HG02571 (cell line): ENCODE data around the gene TSPOAP1.

Experiments
- ATAC-seq: cut with Tn5 transposase; IDR thresholded peaks from one replicate; pipeline ENCODE4 v1.9.1; 2021; ENCODE audit warnings: mild to moderate bottlenecking, moderate library complexity; ENCODE audit not compliant: unreplicated experiment

Gene TSPOAP1

DNA sequence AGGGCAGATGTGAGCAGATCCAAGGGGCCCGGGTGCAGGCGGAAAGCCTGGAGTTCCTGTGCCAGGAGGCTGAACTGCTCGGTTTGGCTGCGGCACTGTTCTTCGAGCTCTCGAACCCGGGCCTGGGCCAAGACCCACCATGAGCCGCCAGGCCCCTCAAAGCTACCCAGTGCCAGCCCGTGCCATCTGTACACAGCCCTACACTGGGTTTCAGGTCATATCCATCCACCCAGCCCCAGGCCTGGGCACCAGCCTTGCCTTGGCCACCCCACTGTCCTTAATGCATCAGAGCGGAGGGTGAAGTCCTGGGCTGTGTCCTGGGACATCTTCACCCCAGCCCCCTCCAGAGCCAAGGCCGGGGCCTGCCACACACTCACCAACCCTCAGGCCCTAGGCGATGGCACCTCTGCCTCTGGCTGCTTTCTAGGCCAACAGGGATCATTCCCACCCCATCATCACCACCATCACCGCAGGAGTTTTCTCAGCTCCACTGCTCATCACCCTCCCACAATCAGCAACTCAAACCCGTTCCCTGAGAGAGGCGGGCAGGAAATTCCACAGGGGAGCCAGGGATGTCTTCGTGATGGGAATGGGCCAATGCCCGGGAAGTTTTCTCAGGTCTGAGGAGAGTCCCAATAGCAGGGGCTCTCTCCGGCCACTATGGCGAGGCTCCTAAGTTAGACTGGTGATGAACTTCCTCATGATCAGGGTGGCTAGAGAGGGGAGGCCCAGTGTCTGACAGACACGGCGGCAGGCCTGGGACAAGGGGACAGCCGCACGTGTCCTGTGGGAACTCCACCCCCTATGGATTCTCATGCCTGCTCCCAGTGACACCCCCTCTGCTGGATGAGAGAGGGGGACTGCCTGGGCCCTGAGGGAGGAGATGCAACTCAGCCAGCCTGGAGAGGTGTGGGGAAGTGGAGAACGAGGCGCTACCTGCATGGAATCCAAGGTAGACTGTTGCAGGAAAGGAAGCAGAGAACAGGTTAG is 9.1 kb downstream of the TSPOAP1 start:
- no peak for ATAC-seq

DNA sequence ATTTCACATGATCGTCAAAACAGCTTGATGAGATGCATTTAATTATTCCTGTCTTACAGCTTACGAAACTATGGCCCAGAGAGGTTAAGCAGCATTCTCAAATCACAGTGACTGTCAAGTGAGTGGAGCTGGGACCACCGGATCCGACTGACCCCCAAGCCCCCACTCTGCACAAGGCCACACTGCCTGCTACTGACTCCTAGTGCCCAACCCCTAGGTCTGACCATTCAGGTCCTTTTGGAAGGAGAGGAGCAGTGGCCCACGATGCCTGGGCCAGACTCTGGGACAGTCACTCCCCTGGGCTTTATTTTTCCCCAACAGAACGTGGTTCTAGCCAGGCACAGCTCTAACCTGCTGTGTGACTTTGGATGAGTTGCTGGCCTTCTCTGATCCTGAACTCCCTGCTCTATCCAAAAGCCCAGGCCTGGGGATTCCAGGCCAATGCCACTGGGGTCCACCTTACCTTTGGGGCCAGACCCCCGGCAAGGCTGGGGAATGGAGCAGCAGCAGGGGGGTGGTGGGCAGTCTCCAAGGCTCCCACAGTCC is 9.9 kb downstream of the TSPOAP1 start:
- ATAC-seq, result no peak

DNA sequence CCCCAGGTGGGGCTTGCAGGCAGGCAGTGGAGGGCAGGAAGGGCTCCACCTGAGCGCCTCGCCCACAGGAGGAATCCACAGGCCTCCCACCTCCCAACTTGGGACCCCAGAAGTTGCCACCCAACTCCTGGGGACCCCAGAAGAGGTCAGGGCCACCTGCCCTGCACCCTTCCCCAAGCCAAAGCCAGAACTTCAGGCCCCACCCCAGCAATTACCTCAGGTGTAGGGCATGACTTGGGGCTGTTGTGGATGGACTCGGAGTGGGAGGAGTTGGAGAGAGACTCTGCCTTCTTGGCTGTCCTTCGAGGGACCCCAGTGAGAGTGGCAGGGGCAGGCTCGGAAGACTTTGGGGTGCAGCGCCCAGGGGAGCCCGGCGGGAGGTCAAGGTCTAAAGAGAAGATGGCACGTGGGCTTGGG is 10.5 kb downstream of the TSPOAP1 start:
- no peak for ATAC-seq

DNA sequence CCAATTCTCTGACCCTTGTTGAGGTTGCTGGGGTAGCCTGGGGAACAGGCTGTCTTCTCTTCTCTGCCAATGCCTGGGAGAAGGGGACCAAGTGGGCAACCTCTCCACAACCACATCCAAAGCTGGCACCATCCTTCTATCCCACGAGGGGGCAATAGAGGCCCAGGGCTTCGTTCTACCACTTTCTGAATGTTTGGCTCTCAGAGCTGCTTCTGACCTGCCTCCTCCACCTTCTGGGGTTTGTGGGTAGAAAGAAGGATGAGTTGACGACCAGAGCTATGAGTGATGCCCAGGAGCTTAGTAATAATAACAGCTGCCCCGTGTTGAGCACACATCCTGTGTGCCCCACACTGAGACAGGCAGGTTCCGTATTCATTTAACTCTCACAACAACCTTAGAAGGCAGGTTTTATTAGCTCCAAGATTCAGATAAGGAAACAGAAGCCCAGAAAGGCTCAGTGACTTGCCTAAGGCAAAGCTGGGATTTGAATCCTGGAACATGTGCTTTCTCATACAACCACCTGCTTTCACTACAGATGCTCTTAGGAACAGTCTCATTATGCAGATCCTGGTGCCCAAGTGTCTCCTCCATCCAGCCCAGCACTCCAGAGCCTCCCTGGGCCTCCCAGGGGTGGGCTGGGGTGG is 11.1 kb downstream of the TSPOAP1 start:
- ATAC-seq, result no peak

DNA sequence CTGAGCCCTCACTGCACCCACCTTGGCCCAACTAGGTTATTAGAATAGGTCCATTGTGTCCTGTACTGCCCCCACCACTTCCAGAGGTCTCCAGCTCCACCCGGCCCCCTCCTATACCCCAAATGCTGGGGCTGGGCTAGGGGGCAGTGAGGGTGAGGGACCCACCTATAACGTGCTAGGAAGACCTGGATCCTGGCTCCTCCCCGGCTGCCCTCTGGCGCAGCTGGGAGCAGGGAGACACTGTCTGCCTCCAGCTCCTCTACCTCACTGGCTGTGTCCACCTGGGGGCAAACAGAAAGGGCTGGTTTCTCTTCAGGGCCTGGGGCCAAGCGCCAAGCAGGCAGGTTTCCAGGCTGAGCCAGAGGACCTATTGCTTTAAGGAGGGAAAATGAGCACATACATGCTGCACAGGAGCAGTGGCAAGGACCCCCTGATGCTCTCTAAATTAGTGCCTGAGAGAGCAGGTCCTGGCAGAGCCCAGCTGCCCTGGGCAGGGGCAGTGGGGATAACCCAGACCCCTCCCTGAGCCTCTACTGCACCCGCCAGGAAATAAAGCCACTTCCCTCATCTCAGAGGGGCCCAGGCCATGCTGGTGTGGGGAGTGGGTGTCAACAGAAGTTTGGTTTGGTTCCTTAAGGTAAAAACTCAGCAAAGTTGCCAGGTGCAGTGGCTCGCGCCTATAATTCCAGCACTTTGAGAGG is 12.2 kb downstream of the TSPOAP1 start:
- no peak for ATAC-seq

DNA sequence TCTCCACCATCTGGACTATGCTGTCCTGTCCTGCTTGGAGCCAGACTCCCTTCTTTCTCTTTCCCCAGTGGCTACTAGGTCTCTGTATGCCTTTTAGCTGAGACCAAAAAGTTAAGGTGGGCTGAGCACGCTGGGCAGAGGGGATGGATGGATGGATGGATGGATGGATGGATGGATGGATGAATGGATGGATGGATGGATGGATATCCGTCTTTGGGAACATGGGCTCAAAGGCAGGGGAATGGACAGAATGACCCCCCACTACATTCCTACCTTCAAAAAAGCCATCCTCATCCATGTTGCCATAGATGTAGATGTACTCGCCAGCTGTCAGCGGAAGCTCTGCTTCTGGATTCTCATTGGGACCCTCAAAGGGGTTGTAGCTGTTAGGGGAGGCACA is 12.8 kb downstream of the TSPOAP1 start:
- ATAC-seq, result no peak

DNA sequence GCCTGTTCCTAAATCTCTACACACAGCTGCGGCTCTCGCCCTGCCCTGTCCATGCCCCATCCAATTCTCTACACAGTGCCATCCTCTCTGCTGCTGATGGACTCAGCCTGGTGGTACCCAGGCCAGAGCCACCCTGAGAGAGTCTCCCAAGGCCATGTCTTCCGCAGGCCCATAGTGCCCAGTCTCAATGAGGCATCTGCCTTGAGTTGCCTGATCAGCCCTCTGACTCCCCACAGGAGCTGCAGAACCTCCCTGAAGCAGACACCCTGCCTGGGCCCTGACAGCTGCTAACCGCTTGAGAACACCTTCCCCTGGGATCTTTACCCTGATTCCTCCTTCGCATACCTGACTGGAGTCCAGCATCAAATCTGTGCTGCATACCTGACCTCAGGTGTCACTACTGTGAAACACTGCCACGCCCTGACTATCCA is 13.3 kb downstream of the TSPOAP1 start:
- no peak for ATAC-seq

DNA sequence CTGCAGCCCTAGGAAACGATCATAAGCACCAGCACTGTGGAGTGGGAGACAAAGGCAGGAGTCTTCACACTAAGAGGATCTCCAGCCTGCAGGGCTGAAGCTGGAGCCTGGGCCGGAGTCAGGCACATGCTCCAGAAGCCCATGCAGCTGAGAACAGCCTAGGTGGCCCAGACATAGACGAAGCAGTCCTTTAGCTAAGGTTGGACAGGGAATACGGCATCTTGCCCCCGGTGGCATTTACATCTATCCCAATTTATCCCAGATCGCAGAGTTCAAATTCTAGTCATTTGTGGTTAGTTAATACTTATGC is 13.9 kb downstream of the TSPOAP1 start:
- ATAC-seq, result no peak

DNA sequence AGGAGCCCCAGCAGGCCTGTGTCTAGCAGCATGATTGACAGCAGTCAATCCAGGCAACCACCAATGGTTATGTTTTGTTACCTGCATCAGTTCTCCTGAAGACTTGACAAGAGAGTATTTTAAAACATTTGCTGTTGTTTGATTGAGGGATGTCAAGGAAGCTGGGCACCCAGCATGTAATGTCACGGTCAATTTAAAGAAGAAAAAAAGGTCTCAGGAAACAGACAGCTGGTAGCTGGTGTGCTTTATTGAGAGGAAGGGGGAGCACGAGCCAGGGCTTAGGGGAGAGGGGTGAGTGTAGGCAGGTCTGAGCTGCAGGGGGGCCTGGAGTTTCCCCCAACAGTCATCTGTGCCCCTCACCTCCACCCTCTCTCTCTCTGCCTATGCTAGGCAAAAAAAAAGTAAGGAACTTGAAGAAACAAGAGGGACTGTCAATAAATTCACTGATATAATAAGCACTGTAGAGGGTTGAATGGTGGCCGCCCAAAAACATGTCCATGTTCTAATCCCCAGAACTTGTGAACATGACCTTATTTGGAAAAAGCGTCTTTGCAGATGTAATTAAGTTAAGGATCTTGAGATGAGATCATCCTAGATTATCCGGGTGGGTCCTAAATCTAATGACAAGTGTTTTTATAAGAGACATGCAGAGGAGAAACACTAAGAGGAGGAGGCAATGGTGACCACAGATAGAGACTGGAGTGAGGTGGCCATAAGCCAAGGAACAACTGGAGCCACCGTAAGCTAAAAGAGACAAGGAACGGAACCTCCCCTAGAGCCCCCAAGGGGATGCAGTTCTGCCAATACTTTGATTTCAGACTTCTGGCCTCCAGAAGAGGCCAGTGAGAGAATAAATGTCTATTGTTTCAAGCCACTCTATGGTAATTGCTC is 14.5 kb downstream of the TSPOAP1 start:
- no peak for ATAC-seq

DNA sequence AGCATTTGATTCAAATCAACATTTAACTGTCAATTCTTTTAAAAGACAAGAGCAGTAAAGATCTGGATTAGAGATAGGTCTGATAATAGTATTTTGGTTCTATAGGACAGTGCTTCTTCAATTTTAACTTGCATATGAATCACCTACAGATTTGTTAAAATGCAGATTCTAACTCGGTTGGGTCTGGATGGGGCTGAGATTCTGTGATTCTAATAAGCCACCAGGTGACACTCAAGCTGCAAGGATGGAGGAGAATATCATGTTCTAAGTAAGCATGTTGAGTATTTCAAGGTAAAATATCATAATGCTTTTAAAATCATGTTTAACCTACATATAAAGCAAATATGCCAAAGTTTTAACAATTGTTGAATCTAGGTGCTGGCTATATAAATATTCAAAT is 15.8 kb downstream of the TSPOAP1 start:
- ATAC-seq, result no peak

DNA sequence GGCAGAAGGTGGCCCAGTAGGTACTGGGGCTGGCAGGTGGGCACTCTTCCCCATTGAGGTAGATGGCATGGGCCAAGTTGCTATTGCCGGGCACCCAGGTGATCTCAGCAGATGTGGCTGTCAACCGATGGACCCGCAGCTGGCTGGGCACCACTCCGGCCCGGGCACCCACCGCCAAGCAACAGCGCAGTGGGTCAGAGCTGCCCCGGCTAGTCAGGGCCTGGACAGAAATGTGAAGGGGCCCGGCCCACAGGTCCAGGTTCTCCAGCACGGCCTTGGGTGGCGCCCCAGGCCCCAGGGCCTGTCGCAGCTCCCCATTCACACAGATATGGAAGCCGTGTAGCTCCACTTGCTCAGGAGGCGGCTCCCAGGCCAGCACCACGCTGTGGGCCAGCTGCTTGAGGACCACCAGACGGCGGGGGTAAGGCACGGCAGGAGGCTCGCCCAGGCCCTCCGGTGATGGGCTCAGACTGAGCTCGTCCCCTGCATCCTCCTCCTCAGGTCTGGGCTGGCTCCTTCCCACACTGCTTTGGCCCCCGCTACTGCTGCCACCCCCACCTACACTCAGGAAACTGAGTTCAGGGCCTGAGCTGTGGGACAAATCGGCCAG is 16.5 kb downstream of the TSPOAP1 start:
- ATAC-seq, result no peak

DNA sequence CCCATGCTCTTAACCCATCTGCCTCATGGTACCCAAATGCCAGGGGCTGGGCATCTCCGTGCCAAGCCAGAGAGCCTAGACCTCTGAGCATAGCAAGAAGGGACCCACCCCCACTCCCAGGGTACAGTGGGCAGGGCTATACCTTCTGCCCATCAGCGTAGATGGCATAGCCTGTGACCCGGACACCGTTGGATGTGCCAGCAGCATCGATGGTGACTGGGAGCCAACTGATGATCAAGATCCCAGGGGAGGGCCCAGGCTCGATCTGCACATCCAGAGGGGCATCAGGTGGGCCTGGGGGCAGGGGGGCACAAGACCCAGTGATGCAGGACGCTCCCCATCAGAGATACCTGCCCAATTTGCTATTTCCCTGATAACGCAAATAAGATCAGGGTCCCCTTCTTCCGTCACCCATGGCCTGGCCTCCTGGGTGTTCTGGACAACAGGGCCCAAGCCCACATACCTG is 17.1 kb downstream of the TSPOAP1 start:
- no peak for ATAC-seq

DNA sequence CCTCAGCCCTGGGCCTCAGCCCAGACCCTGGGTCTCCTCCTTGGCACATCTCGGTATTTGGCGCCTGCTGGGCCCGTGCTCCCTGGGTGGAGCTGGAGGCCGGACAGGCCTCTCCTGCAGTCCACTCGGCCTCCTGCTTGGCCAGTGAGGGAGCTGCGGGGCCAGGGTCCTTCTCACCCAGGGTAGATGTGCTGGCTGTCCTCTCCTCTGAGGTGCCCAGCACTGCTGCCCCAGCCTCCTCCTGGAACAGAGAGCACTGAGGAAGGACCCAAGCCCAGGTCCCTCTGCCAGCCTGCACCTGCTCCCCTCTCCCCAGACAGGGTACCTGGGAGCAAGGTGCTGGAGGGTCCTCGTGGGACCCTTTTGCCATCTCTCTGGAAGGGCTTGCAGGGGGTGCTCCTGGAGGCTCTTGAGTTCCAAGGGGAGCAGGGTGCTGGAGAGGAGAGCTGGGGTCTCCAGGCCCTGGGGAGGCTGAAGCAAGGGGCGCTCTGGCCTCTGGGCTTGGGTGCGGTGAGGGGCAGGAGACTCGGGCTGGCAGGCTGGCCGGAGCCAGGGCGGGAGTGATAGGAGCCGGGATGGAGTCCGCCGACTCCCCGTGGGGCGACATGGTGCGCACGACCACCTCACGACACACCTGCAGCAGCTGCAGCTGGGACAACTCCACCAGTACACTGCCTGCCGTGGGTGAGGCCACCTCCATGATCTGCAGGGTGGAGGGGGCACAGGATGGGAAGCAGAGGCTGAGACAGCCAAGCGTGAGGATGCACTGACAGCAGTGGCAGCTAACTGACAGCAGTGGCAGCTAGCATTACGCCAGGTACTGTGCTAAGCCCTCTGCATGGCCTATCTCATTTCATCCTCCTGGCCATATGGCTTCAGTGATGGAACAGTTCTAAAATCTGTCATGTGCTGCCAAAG is 17.8 kb downstream of the TSPOAP1 start:
- no peak for ATAC-seq

DNA sequence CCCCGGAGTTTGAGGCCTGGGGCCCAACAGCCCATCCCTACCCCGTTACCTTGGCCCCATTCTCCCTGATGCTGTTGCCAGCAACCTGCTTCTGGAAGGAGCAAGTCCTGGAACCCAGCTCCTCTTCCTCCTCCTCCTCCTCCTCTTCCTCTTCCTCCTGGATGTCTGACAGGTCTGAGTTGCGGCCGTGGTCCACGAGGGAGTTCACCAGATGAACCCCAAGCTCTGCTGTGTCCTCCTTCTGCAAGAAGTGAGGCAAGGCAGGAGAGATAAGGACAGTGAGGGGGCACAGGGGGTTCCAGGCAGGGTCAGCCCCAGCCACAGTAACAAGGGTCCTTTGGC is 18.7 kb downstream of the TSPOAP1 start:
- no peak for ATAC-seq

DNA sequence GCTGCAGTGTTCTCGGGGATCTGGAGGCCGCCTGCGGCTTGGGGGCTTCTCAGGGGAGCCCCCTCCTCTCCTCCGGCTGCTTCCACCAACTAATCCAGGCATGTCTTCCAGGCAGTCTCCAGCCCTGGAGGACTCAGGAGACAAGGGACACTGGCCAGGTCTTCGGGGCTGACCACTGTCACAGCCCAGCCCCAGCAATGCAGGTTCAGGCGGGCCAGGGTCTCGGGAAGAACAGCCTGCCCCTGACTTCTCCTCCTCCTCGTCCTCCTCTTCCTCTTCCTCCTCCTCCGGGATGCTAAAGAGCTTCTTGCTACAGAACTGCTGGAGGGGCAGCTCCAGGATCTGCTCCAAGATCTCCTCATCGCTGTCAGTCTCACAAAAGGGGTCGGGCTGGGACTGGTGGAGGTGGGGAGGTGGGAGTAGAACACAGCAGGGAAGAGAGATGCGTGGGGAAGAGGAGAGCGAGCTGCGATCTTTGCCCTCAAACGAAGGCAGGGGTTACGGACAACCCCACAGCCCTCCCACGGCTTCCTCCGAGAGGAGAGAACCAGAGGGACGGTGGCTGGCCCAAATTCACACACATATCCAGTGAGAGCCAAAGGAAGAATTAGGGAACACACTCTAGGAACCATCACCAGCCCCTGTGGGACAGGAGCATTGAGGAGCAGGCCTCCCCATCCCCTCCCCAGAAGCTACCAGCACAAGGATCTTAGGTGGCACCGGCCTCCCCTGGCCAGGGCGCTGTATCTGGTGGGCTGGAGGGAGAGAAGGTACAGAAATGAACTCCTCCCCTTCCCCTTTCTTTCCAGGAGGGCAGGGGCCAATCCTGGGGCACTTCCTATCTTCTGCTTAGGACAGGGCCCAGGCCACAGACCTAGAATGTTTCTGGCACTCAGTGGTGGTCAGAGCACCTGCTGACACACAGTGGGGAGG is 19.3 kb downstream of the TSPOAP1 start:
- ATAC-seq, result no peak

DNA sequence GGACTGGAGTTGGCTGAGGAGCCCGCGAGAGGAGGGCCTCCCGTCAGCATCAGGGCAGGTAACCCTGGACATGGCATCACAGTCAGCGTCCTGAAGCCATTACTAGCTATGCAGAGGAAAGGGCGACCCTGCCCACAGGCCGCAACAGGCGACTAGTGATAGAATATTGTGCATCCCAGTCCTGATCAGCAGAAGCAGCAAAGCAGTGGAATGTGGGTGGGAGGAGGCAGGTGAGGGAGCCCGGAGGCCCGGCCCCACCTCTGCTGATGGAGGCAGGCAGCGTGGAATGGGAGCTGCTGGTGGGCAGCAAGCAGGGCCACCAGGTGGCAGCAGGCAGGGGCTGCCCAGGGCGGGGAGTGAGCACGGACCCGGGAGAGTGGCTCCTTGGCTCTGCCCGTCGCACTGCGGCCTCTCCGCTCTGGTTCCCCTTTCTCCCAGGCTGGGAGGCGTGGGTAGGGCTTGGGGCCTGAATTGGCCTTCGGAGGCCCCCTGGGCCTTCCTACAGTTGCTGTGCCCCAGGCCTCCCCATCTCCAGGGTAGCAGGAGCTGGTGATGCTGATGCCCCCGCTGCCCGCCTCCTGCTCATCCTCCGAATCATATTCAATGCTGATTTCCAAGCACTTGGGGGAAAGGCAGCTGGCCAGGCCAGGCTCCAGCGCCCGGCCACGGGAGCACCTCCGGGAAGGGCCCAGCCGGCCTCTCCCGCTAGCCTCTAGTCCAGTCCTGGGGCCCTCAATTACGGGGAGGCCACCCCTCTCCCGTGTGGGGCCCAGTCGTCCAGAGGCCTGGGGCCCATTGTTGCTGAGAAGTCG is 20.2 kb downstream of the TSPOAP1 start:
- no peak for ATAC-seq
